GM21737 (cell line): Measurements from ENCODE around the gene PROCA1.
"Not testable (repeated sequence)": the region's sequence is repeated elsewhere in the genome, so short reads cannot be mapped to it uniquely, and the experiment has no call there.

Source experiments
- ATAC-seq: cut with Tn5 transposase; IDR thresholded peaks from one replicate; pipeline ENCODE4 v1.9.1; 2021; ENCODE audit warnings: mild to moderate bottlenecking, moderate library complexity; ENCODE audit not compliant: unreplicated experiment

PROCA1 gene

DNA sequence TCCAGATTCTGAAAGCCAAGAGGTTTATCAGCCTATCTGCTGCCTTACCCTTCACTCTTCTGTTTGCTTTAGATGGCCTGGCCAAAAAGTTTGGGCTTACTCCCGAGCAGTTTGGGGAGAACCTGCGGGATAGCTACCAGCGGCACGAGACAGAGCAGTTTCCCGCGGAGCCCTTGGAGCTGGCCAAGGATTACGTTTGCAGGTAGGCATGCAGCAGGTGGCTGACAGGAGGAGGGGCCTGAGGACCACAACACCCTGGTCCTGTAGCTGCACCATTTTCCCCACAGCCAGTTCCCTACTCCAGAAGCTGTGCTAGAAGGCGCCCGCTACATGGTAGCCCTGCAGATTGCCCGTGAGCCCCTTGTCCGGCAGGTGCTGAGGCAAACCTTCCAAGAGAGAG, 29.0 kb downstream of the PROCA1 start:
- no peak for ATAC-seq

- no peak for ATAC-seq
Observed at GRCh38 chr17:28675980-28676379, 35.7 kb downstream of the PROCA1 start.

DNA sequence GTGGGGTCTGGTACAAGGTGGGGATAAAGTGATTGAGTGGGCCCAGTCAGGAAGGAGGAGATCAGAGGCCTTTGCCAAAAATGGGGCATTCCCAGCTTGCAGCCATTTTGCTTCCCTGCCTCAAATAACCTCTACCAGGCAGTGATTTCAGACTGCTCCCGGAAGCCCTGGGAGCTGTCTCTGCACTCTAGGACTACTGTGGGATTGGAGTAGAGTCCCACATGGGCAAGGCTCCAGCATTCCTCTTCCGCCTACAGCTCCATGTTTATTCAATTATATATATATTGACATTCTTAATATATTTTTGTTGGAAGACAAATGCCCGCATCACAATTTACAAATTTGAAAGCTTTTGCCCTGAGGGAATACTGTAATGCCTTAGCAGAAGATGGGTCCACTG, 36.2 kb downstream of the PROCA1 start:
- no peak for ATAC-seq

GRCh38 chr17:28669918-28670317, 41.8 kb downstream of the PROCA1 start:
- no peak for ATAC-seq

- no peak for ATAC-seq
Observed at GRCh38 chr17:28667870-28668269, 43.8 kb downstream of the PROCA1 start.

DNA sequence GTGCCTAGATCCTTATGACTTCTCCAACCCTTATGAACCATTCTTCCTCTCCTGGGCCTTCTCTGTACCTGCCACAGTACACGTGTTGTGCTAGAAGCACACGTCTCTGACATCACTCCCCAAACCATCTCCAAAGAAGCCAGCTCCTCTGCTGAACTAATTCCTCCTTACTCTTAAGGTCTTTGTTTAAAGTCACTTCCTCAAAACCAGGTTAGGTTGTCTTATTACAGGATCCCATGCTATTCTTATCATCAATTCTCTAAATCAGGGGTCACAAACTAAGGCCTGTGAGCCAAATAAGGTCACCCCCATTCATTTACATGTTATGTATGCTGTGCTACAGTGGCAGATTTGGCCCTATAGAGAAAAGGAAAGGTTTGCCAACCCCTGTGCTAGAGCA, 45.7 kb downstream of the PROCA1 start:
- ATAC-seq = no peak

- no peak for ATAC-seq
Observed at GRCh38 chr17:28663723-28664122, 48.0 kb downstream of the PROCA1 start.

DNA sequence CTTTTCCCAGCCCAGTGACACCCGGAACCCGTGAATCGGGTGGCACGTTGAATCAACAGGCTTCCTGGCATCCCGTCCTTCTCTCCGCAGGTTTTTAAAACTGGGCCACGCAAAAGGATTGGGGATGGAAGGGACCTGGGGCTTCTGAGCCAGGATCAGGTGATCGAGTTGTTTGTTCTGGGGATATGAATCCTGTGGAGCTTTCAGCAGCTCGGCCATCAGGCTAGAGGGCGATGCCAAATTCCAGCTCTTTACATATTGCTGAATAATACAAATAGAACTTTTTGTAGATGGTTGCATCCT, 49.2 kb downstream of the PROCA1 start:
- ATAC-seq = no peak

GRCh38 chr17:28661635-28662526, 49.8 kb downstream of the PROCA1 start, which contains the start of the genes SDF2 and SUPT6H:
TSS of gene SDF2 (minus strand) at chr17:28661906. CDS start at chr17:28661876, 30 bp downstream.
TSS of gene SUPT6H (plus strand) at chr17:28662205. CDS start at chr17:28673402, 11,197 bp downstream.
- peak; percentile 69 for ATAC-seq

DNA sequence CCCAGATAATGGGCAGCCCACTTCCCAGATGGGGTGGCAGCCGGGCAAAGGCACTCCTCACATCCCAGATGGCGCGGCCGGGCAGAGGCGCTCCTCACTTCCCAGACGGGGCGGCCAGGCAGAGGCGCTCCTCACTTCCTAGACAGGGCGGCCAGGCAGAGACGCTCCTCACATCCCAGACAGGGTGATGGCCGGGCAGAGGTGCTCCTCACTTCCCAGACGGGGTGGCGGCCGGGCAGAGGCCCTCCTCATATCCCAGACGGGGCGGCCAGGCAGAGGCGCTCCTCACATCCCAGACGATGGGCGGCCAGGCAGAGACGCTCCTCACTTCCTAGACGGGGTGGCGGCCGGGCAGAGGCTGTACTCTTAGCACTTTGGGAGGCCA, 52.2 kb downstream of the PROCA1 start:
- not testable (repeated sequence) for ATAC-seq

GRCh38 chr17:28658766-28659496, 52.8 kb downstream of the PROCA1 start:
- not testable (repeated sequence) for ATAC-seq

DNA sequence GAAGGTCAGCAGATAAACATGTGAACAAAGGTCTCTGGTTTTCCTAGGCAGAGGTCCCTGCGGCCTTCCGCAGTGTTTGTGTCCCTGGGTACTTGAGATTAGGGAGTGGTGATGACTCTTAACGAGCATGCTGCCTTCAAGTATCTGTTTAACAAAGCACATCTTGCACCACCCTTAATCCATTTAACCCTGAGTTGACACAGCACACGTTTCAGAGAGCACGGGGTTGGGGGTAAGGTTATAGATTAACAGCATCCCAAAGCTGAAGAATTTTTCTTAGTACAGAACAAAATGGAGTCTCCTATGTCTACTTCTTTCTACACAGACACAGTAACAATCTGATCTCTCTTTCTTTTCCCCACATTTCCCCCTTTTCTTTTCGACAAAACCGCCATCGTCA, 53.3 kb downstream of the PROCA1 start:
- not testable (repeated sequence) for ATAC-seq

DNA sequence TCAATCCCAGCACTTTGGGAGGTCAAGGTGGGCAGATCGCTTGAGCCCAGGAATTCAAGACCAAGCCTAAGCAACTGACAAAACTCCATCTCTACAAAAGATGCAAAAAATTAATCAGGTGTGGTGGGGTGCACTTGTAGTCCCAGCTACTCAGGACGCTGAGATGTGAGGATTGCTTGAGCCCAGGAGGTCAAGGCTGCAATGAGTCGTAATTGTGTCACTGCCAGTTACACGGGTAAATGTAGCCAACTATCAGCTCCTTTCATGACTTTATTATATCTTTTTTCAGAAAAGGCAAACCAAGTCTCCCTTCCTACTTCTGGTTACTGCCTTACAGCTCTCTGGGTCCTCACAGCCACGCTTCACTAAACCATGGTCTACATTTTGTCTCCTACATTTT, 53.9 kb downstream of the PROCA1 start:
- ATAC-seq = no peak

DNA sequence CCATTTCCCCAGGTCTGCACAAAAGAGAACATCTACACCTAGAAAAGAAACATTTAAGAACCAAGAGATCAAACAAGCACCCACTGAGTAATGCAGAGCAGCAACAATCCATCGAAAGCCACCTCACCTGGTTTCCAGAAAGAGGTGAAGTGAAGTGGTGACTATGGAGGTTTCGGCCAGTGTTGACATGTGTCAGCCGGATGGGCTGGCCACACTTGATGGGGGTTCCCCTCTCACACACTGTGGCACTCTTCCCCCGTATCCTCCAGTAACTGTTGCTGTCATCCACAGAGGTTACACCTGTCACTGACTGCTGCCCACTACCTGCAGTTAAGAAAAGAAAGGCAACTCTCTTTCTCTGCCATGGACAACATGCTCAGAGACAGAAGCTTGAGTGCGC, 56.5 kb downstream of the PROCA1 start:
- no peak for ATAC-seq
